ENCODE data around the gene SAT1.
A peak's percentile ranks its signal among the peaks of the same experiment; 100 is the strongest.

SAT1 gene

DNA sequence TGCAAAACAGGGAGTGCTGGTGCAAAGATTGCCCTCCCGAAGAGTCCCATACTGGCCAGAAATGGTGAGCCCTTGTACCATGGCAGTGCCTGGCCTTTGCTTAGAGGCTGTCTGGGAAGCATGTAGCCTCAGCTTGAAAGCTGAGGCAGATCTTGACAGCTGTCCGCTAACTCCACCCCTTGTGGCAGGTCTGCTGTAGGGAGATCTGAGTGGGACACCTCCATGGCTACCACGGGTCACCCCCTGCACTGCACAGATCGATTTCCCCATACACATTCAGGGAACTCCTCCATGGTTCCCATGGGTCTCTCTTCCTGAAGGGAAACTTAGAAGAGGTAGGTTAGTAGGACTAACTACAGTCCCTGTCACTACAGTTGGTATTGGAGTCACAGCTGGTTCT, 33.8 kb upstream of the SAT1 start:
- TF ChIP-seq, protein P1, sequence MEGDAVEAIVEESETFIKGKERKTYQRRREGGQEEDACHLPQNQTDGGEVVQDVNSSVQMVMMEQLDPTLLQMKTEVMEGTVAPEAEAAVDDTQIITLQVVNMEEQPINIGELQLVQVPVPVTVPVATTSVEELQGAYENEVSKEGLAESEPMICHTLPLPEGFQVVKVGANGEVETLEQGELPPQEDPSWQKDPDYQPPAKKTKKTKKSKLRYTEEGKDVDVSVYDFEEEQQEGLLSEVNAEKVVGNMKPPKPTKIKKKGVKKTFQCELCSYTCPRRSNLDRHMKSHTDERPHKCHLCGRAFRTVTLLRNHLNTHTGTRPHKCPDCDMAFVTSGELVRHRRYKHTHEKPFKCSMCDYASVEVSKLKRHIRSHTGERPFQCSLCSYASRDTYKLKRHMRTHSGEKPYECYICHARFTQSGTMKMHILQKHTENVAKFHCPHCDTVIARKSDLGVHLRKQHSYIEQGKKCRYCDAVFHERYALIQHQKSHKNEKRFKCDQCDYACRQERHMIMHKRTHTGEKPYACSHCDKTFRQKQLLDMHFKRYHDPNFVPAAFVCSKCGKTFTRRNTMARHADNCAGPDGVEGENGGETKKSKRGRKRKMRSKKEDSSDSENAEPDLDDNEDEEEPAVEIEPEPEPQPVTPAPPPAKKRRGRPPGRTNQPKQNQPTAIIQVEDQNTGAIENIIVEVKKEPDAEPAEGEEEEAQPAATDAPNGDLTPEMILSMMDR (IDR thresholded peaks at IDR 0.05; ENCODE audit: borderline replicate concordance, insufficient read depth, low read depth, low read length): no peak
- H3K4me3 ChIP-seq (ENCODE audit: low read depth, low read length): no peak overlapping the region

GRCh38 chrX:23749576-23749975, 33.4 kb upstream of the SAT1 start:
- H3K4me3 ChIP-seq (ENCODE audit: low read depth, low read length): no peak overlapping the region
- TF ChIP-seq, protein P1 (IDR thresholded peaks at IDR 0.05; ENCODE audit: borderline replicate concordance, insufficient read depth, low read depth, low read length): no peak

DNA sequence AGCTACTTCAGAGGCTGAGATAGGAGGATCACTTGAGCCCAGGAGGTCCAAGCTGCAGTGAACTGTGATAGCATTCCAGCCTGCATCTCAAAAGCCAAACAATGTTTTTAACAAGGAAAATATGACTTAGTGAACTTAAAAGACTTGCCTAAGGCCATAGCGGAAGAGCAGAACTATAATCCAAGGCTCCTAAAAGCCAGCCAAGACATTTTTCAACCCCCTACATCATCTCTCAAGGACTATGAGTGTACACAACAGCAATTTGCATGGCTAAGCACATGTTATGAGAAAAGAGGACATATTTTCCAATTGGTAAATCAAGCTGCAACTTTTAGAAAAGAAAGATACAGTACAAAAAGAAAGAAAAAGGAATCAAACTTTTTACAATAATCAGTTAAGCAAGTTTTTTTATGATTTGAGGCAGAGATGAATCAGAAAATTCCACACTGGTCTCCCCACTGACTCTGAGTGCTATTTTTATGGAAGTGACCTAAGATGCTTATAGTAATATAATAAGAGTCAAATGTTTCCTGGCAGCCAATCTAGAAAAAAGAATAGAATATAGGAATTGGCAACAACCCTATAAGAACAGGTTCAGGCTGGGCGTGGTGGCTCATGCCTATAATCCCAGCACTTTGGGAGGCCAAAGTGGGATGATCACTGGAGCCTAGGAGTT, 30.1 kb upstream of the SAT1 start:
- TF ChIP-seq, protein P1 (IDR thresholded peaks at IDR 0.05; ENCODE audit: borderline replicate concordance, insufficient read depth, low read depth, low read length): no peak
- H3K4me3 ChIP-seq (ENCODE audit: low read depth, low read length): no peak overlapping the region

DNA sequence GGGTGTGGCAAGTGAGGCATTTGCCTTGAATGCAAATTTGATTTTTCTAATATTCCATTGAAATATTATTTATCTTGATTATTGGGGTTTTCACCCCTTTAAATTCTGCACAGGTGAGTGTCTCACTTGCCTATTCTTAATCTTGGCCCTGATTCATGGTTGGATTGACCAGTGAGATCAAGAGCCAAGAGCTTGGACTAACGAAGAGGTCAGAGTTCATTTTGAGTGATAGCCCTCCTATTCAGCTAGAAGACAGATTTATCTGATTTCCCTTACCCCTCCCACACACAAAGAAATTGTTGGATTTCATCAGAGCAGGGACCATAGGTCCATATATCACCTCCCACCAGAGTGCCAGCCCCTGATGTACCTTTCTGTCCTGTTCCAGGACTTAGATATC, 28.3 kb upstream of the SAT1 start:
- TF ChIP-seq, protein P1 (IDR thresholded peaks at IDR 0.05; ENCODE audit: borderline replicate concordance, insufficient read depth, low read depth, low read length): no peak
- no peak overlapping the region for H3K4me3 ChIP-seq (ENCODE audit: low read depth, low read length)

DNA sequence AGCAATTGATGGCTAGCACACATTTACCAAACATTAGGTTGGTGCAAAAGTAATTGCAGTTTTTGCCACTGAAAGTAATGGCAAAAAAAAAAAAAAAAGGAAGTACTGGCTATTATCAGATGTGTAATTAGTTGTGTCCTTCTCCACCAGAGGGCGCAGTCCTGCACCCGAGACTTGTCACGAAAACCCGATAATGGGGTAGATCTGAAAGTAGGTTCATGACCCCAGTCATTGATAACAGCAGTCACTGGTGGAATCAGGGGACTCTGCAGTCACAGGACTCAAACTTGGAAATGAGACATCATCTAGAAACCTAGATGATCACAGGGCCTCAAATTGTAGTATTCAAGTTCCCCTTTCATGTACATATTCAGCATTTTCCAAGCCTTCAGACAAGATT, 26.8 kb upstream of the SAT1 start:
- TF ChIP-seq, protein P1 (IDR thresholded peaks at IDR 0.05; ENCODE audit: borderline replicate concordance, insufficient read depth, low read depth, low read length): peak; percentile 55; the same call in 1 of the 2 replicates
- no peak overlapping the region for H3K4me3 ChIP-seq (ENCODE audit: low read depth, low read length)

- H3K4me3 ChIP-seq (ENCODE audit: low read depth, low read length): no peak overlapping the region
- TF ChIP-seq, protein P1 (IDR thresholded peaks at IDR 0.05; ENCODE audit: borderline replicate concordance, insufficient read depth, low read depth, low read length): no peak
Measured at GRCh38 chrX:23759821-23760220, 23.2 kb upstream of the SAT1 start.

GRCh38 chrX:23764188-23764984, 18.6 kb upstream of the SAT1 start:
- TF ChIP-seq, protein P1 (IDR thresholded peaks at IDR 0.05; ENCODE audit: borderline replicate concordance, insufficient read depth, low read depth, low read length): no peak
- H3K4me3 ChIP-seq (ENCODE audit: low read depth, low read length): no peak overlapping the region

Measured in GM12875 (cell line).